ENCODE results near the gene BRD2. TPM values are rescaled to one million over a fixed set of nuclear protein-coding genes. Genes with fewer than 3 reads are reported as not detected.
A peak's percentile ranks its signal among the peaks of the same experiment; 100 is the strongest.

BRD2 gene
- total RNA-seq = 128 and 140 TPM in 2 replicates

GRCh38 chr6:32968093-32968866, at the start of gene BRD2:
Gene BRD2, plus strand, starts transcription at chr6:32968594. Its CDS starts 4,305 bp downstream, at chr6:32972899.
- no peak for TF ChIP-seq CTCF (conservative IDR thresholded peaks at IDR 0.05; ENCODE audit: low read depth, low read length)
- no peak for DNase-seq (ENCODE audit: low read depth)
- H3K4me3 ChIP-seq (ENCODE audit: low read depth, low read length) = peak within 1 kb of the TSS; percentile 77

- no peak for TF ChIP-seq CTCF (conservative IDR thresholded peaks at IDR 0.05; ENCODE audit: low read depth, low read length)
- H3K4me3 ChIP-seq (ENCODE audit: low read depth, low read length) = no peak overlapping the region
- no peak for DNase-seq (ENCODE audit: low read depth)
Observed at GRCh38 chr6:32920715-32921114, 47.7 kb upstream of the BRD2 start.

- no peak for TF ChIP-seq CTCF (conservative IDR thresholded peaks at IDR 0.05; ENCODE audit: low read depth, low read length)
- DNase-seq (ENCODE audit: low read depth) = no peak
Observed at GRCh38 chr6:32922083-32922482, 46.3 kb upstream of the BRD2 start.

GRCh38 chr6:32931211-32931610, 37.2 kb upstream of the BRD2 start:
- TF ChIP-seq CTCF (conservative IDR thresholded peaks at IDR 0.05; ENCODE audit: low read depth, low read length) = no peak
- no peak for DNase-seq (ENCODE audit: low read depth)

More at GRCh38 chr6:32922083-32922482, 46.3 kb upstream of the BRD2 start:
- H3K4me3 ChIP-seq (ENCODE audit: low read depth, low read length) = no peak overlapping the region

GRCh38 chr6:32932132-32932868, 36.1 kb upstream of the BRD2 start:
- DNase-seq (ENCODE audit: low read depth) = no peak
- H3K4me3 ChIP-seq (ENCODE audit: low read depth, low read length) = no peak overlapping the region
- TF ChIP-seq CTCF (conservative IDR thresholded peaks at IDR 0.05; ENCODE audit: low read depth, low read length) = no peak

More at GRCh38 chr6:32931211-32931610, 37.2 kb upstream of the BRD2 start:
- no peak overlapping the region for H3K4me3 ChIP-seq (ENCODE audit: low read depth, low read length)

- DNase-seq (ENCODE audit: low read depth) = no peak
- H3K4me3 ChIP-seq (ENCODE audit: low read depth, low read length) = no peak overlapping the region
- TF ChIP-seq CTCF (conservative IDR thresholded peaks at IDR 0.05; ENCODE audit: low read depth, low read length) = peak; percentile 89
Observed at GRCh38 chr6:32933661-32934085, 34.7 kb upstream of the BRD2 start.
